HG03108 (cell line): Measurements from ENCODE around the gene LAMA5.

Source experiments
- ATAC-seq: cut with Tn5 transposase; IDR thresholded peaks from one replicate; pipeline ENCODE4 v1.9.1; 2021; ENCODE audit warnings: moderate library complexity; ENCODE audit not compliant: unreplicated experiment

LAMA5 gene

DNA sequence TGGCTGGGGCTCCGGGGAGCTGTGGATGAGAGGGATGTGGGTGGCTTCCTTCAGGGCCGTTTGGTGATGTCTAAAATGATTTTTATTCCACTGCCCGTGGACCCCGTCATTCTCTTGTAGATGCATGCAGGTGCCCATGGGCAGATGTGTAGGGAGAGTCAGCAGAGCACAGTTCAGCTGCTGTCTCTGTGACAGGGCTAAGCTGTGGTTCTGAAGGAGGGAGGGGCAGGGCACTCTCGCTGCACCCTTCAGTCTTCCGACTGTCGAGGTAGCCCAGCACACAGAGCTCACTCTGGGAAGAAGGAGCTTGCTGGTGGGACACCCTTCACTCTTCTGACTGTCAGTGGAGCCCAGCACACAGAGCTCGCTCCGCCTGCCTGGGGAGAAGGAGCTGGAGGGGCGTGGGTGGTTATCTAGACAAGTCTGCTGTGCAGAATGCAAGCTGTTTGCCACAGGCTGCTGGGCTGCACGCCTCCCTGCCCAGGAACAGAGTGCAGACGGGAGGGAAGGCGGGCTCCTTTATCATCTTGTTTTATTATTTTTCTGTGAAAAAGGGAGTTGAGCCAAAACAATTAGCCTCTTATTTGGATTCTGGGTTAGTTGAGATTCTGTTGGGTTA, 92.7 kb downstream of the LAMA5 start:
- no peak for ATAC-seq

DNA sequence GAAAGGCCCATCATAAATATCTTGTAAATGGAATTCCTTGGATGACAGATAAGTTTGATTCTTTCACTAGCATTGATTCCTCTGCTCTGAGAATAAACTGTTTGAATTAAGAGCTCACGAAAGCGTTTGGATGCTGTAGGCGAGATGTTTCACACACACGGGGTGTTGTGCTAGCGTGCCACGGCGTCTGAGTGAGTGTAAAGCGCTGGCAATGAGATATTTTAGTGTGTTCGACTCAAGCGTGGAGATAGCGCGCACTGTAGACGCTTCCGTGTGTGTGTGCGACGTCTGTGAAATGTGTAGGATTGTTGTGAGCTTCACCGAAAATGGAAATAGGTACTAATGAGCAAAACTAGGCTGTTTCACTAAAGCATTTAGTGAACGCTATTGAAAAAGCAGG, 93.7 kb downstream of the LAMA5 start:
- ATAC-seq: no peak

DNA sequence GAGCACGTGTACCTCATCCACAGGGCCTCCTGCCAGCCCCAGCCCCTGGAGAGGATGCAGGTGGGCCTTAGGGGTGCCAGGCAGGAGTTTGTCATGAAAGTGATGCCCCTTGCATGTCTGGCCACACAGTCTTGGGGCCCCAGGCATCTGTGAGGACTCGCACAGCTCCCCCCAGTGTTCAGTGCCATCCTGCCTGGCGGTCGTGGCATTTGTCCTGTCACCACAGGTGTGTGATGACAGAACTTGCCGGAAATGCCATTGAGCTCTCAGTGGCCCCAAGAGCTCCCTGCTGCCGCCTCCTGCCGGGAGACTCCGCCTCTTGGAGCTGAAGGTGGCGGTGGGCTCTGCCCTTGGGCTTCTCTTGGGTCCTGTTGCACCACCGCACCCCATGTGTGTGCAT, 94.9 kb downstream of the LAMA5 start:
- no peak for ATAC-seq

DNA sequence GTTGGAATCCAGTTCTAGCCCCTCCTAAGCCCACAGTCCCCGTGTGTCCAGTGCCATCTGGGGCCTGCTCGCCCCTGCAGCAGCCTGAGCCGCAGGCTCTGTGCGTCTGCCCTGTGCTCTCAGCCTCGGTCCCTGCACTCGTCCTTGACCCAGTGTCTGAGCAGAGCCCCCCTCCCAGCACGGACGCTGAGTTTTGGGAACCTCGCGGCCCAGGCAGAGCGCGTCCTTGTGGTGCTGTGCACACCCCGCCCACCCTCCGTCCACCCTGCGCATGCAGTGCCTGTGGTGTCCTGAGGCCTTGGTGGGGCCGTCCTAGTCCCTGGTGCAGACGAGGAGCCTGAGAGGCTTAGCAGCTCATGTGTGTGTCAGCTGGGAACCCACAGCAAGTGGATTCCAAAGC, 97.2 kb downstream of the LAMA5 start:
- ATAC-seq: no peak

DNA sequence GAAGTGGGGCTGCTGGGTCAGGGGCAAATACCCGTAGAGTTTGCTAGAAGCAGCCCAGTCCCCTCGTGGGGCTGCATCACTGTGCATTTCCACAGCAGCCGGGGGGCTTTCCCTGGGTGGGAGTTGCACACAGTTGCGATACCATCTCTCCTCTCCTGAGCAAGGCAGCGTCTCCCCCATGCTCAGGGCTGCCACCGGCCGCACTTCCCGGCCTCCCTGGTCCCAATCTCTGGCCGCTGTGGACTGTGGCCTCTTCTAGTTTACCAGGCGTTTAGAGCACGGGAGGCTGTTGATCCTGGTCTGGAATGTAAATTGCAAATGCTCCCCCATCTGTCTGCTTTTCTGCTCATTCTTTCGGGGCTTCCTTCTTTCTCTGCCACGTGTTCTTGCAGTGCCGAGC, 97.7 kb downstream of the LAMA5 start:
- ATAC-seq: no peak

DNA sequence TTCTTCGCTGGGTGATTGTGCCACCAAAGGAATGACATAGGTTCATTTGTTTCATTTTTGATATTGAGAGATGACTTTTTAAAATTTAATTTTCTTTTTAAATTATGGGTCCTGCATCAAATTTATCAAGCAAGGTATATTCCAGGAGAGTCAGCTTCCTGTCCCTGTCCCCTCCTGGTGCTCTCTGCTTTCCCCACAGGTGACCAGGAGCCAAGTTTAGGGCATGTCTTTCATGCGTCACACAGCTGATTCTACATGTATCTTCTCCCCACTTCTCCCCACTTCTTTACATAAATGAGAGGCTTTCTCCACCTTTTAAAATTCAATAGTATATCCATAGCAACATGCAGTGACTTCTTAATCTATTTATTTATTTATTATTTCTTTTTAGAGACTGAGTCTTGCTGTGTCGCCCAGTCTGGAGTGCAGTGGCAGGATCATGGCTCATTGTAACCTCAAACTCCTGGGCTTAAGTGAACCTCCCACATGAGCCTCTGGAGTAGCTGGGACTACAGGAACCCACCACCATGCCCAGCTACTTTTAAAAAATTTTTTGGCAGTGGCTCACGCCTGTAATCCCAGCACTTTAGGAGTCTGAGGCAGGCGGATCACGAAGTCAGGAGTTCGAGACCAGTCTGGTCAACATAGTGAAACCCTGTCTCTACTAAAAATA, 98.7 kb downstream of the LAMA5 start:
- ATAC-seq: no peak

DNA sequence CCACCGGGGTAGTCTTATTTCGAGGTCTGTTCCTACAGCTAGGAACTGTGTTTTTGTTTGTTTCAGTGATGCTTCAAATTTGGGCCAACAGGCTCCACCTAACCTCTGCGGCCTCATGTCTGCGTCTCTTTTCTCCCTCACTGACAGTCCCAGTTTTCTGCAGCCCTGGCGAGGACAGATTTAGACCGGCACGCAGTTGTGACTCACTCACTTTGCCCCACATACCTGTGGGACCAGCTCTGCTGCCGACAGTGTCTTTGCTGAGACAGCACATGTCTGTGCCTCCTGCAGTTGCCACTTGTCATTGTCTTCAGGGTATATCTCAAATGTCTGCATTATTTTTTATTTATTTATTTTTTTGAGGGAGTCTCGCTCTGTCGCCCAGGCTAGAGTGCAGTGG, 99.6 kb downstream of the LAMA5 start:
- no peak for ATAC-seq

DNA sequence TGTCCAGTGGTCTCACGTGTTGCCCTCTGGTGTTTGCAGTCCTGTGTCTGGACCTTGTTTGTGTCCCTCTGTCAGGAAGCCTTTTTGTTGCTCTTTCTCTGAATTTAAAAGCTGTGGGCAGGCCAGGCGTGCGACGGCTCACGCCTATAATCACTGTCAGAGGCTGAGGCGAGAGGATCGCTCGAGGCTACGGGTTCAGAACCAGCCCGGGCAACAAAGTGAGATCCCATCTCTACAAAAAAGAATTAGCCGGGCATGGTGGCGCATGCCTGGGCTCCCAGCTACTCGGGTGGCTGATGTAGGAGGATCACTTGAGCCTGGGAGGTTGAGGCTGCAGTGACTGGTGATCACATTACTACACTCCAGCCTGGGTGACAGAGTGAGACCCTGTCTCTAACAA, 100.3 kb downstream of the LAMA5 start:
- no peak for ATAC-seq

DNA sequence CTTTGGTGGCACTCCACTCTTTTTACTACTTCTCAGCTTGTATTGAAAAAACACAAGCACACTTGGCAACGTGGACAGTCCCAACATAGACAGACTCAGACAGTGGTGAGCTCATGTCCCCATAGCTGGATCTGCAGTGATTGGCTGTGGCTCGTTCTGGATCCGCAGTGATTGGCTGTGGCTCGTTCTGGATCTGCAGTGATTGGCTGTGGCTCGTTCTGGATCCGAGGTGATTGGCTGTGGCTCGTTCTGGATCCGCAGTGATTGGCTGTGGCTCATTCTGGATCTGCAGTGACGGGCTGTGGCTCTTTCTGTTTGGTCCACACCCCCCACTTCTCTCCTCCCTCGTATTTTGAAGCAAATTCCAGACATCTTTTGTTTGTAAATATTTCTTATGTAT, 100.8 kb downstream of the LAMA5 start:
- ATAC-seq: no peak

DNA sequence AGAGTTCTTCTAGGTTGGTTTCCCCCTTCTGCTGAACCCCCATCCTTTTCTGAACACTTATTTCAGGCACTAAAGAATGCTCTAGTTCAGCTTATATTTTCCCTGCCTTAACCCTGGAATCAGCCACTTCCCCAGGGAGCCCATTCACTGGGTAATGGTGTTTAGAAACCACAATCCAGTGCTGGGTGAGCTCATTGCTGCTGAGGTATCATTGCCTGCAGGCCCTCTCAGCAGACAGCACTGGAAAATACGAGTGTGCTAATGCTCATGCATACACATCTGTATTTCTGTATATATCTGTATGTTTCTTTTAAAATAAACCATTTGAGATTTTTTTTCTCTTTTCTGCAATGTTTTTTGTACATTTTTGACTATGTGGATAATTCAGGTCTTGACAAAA, 101.7 kb downstream of the LAMA5 start:
- ATAC-seq: no peak

DNA sequence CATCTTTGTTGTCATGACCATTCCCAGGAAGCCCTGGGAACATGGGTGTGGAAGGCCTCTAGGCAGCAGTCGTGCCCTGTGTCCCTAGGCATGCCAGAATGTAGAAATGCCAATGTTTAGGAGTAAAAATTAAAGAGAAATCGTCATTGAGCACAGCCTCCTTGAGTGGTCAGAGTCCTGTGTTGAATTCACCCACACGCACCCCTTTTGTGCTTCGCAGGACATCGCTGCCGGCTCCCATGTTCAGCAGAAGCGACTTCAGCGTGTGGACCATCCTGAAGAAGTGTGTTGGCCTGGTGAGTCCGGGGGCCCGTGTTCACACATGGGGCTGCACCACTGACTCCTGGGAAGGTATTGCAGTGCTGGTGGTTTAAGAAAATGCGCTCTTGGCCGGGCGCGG, 103.7 kb downstream of the LAMA5 start:
- no peak for ATAC-seq

DNA sequence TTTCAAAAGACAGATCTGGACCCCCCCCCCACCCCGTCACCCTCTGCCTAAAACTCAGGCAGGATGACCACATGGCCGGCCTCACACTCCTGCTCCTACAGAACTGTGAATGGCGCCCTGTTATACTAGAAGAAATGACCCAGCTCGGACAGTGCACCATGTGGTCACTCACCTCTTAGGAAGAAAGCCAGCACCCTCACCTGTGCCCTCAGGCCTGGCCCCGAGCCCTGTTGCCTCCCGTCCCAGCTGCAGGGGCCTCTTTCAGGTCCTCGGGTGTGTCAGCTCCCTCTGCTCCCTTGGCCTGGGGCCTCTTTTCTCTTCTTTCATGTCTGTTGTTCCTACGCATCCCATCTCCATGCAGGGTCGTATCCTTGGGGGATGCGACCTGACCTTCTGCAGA, 105.0 kb downstream of the LAMA5 start:
- ATAC-seq: no peak

DNA sequence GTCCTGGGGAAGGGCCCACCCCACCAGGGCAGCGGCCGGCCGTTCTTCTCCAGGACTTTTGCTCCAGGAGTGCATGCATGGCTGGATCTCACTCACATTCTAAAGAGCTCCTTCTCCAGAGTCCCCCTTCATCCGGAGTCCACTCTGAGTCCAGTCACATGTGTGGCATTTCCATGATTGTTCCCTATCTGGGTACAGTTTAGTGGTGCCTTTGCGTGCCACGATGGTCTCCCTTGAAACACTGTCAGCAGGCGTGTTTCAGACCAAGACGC, 107.9 kb downstream of the LAMA5 start:
- ATAC-seq: no peak
